ENCODE data around the gene PITPNM1. TPM values are rescaled to one million over a fixed set of nuclear protein-coding genes. Genes with fewer than 3 reads are reported as not detected.

Gene PITPNM1
- total RNA-seq, 2 donors from 2014 or later = 89.3 to 91.4 TPM

- Histone ChIP-seq H3K27me3 (no peaks in the 10 kb centered on the region), H3K9ac (ENCODE audit: low read depth in 2 of 2, low read length in 2 of 2) (no peak overlapping the region), H3K27ac (no peak overlapping the region), H3K4me1 (no peaks in the 10 kb centered on the region), H3K36me3 (peaks cover 9% of the 10 kb centered on the region), H3K4me3 (no peak overlapping the region), H3K9me3 (no peaks in the 10 kb centered on the region)
- DNase-seq = no peak
- intact Hi-C loops (cut with DNase I) = no loop called here
- TF ChIP-seq CTCF (IDR thresholded peaks at IDR 0.05) = no peak
Observed at GRCh38 chr11:67497656-67498291, 7.4 kb downstream of the PITPNM1 start.

- H3K27ac ChIP-seq = no peak overlapping the region
- no peaks in the 10 kb centered on the region for H3K27me3 ChIP-seq
- H3K9ac ChIP-seq (ENCODE audit: low read depth in 2 of 2, low read length in 2 of 2) = no peak overlapping the region
- no peak for DNase-seq
- intact Hi-C loops (cut with DNase I) = no loop called here
- H3K9me3 ChIP-seq = no peaks in the 10 kb centered on the region
- H3K4me3 ChIP-seq = no peak overlapping the region
- no peak for TF ChIP-seq CTCF (IDR thresholded peaks at IDR 0.05)
- H3K4me1 ChIP-seq = no peaks in the 10 kb centered on the region
- peaks cover 7% of the 10 kb centered on the region for H3K36me3 ChIP-seq
Observed at GRCh38 chr11:67496113-67496512, 9.1 kb downstream of the PITPNM1 start.

- peaks cover 7% of the 10 kb centered on the region for H3K36me3 ChIP-seq
- H3K27me3 ChIP-seq = no peaks in the 10 kb centered on the region
- no peaks in the 10 kb centered on the region for H3K9me3 ChIP-seq
- no peak overlapping the region for H3K9ac ChIP-seq (ENCODE audit: low read depth in 2 of 2, low read length in 2 of 2)
- H3K4me1 ChIP-seq = no peaks in the 10 kb centered on the region
- TF ChIP-seq CTCF (IDR thresholded peaks at IDR 0.05) = no peak
- H3K27ac ChIP-seq = no peak overlapping the region
- H3K4me3 ChIP-seq = no peak overlapping the region
- no peak for DNase-seq
- intact Hi-C loops (cut with DNase I) = no loop called here
Observed at GRCh38 chr11:67495234-67496005, 9.7 kb downstream of the PITPNM1 start.

- peaks cover 7% of the 10 kb centered on the region for H3K36me3 ChIP-seq
- H3K4me3 ChIP-seq = no peak overlapping the region
Observed at GRCh38 chr11:67494371-67495233, 10.6 kb downstream of the PITPNM1 start.

More at GRCh38 chr11:67494371-67495233, 10.6 kb downstream of the PITPNM1 start:
- TF ChIP-seq CTCF (IDR thresholded peaks at IDR 0.05) = no peak
- Histone ChIP-seq H3K9me3 (no peaks in the 10 kb centered on the region), H3K4me1 (no peaks in the 10 kb centered on the region), H3K27me3 (no peaks in the 10 kb centered on the region), H3K27ac (no peak overlapping the region), H3K9ac (ENCODE audit: low read depth in 2 of 2, low read length in 2 of 2) (no peak overlapping the region)
- no peak for DNase-seq
- intact Hi-C loops (cut with DNase I) = no loop called here

Measured in colonic mucosa (tissue), 4 donors.